WERI-Rb-1 (cell line): ENCODE results near the gene C1QTNF3.

Experiments
- DNase-seq: peaks from one replicate; pipeline ENCODE4 v3.0.0-alpha.2; 2020
- H3K27ac ChIP-seq: fragments of 250-450 bp; sonication (Bioruptor Pico); 2 replicates; pipeline ENCODE4 v1.5.1; 2020; ENCODE audit warnings: mild to moderate bottlenecking, moderate library complexity
- H3K27me3 ChIP-seq: fragments of 250-450 bp; sonication (Bioruptor Pico); 2 replicates; pipeline ENCODE4 v1.5.1; 2021; ENCODE audit warnings: mild to moderate bottlenecking, low read depth, moderate library complexity; ENCODE audit not compliant: insufficient read depth, severe bottlenecking
- H3K36me3 ChIP-seq: fragments of 250-450 bp; sonication (Bioruptor Pico); 2 replicates; pipeline ENCODE4 v1.5.1; 2020; ENCODE audit warnings: mild to moderate bottlenecking, moderate library complexity
- H3K4me3 ChIP-seq: 2 replicates; pipeline ENCODE4 v1.5.1; 2011; ENCODE audit warnings: low read depth, mild to moderate bottlenecking, control low read depth, low read length
- H3K9me3 ChIP-seq: fragments of 250-450 bp; sonication (Bioruptor Pico); 2 replicates; pipeline ENCODE4 v1.5.1; 2021; ENCODE audit warnings: mild to moderate bottlenecking, moderate library complexity; ENCODE audit not compliant: severe bottlenecking
- TF ChIP-seq, protein P1 (sequence below): IDR thresholded peaks from 2 replicates; pipeline ENCODE4 v1.5.1; 2011; ENCODE audit warnings: low read depth, mild to moderate bottlenecking, control low read depth, inconsistent platforms, low read length

The C1QTNF3 gene

DNA sequence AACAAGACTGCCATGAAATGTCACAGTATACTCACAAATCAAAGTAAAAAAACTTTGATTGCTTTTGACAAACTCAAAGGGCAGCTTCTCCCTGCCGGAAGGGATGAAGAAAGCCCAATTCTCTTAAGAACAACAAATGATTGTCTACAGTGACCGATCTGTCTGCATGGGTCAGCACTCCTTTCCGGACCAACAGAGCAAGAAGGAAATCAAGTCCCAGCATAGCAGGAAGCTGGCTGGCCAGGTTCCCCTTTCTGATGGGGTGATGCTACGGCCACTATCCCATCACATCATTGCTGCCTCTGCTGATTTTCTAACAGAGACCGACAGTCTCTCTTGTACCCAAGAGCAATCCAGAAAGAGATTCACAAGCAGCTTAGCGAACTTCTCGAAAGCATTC, 692 bp downstream of the C1QTNF3 start:
- H3K9me3 ChIP-seq: no peaks in the 10 kb centered on the region
- no peak overlapping the region for H3K4me3 ChIP-seq
- H3K27me3 ChIP-seq: no peaks in the 10 kb centered on the region
- H3K36me3 ChIP-seq: no peaks in the 10 kb centered on the region
- no peak for DNase-seq
- TF ChIP-seq, protein P1, sequence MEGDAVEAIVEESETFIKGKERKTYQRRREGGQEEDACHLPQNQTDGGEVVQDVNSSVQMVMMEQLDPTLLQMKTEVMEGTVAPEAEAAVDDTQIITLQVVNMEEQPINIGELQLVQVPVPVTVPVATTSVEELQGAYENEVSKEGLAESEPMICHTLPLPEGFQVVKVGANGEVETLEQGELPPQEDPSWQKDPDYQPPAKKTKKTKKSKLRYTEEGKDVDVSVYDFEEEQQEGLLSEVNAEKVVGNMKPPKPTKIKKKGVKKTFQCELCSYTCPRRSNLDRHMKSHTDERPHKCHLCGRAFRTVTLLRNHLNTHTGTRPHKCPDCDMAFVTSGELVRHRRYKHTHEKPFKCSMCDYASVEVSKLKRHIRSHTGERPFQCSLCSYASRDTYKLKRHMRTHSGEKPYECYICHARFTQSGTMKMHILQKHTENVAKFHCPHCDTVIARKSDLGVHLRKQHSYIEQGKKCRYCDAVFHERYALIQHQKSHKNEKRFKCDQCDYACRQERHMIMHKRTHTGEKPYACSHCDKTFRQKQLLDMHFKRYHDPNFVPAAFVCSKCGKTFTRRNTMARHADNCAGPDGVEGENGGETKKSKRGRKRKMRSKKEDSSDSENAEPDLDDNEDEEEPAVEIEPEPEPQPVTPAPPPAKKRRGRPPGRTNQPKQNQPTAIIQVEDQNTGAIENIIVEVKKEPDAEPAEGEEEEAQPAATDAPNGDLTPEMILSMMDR: no peak
- no peak overlapping the region for H3K27ac ChIP-seq

GRCh38 chr5:34041247-34041972, 1.6 kb downstream of the C1QTNF3 start:
- H3K27me3 ChIP-seq: no peaks in the 10 kb centered on the region
- H3K27ac ChIP-seq: no peak overlapping the region
- TF ChIP-seq, protein P1: no peak
- no peak overlapping the region for H3K4me3 ChIP-seq
- H3K36me3 ChIP-seq: no peaks in the 10 kb centered on the region
- no peaks in the 10 kb centered on the region for H3K9me3 ChIP-seq
- DNase-seq: no peak

- Histone ChIP-seq H3K4me3 (no peak overlapping the region), H3K9me3 (no peaks in the 10 kb centered on the region), H3K27me3 (no peaks in the 10 kb centered on the region), H3K36me3 (no peaks in the 10 kb centered on the region), H3K27ac (no peak overlapping the region)
- TF ChIP-seq, protein P1: no peak
- DNase-seq: no peak
These were observed 2.5 kb downstream of the C1QTNF3 start for GRCh38 chr5:34040472-34040871.

- DNase-seq: no peak
These were observed 3.4 kb downstream of the C1QTNF3 start for GRCh38 chr5:34039398-34040157.

DNA sequence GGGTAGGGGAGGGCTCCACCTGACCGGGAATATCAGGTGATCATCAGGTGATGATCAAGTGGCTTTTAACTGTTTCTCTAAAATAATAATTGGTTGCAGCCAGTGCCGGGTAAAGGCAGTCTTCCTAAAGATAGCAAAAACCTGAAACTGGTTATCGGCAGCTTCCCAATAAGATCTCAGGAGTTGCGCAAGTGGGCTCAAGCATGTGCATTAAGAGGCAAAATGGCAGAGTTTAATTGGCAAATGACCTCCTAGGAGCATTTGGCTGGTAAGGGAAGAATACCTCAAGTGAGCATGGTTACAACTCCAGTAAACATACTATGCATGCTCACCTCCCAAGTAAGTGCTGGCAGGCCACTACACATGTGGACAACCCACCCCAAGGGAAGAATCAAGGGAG, 4.2 kb downstream of the C1QTNF3 start:
- H3K4me3 ChIP-seq: no peak overlapping the region
- H3K27me3 ChIP-seq: no peaks in the 10 kb centered on the region
- no peak for DNase-seq
- H3K9me3 ChIP-seq: no peaks in the 10 kb centered on the region
- TF ChIP-seq, protein P1: no peak
- H3K36me3 ChIP-seq: no peaks in the 10 kb centered on the region
- H3K27ac ChIP-seq: no peak overlapping the region

More at GRCh38 chr5:34039398-34040157, 3.4 kb downstream of the C1QTNF3 start:
- Histone ChIP-seq H3K27me3 (no peaks in the 10 kb centered on the region), H3K27ac (no peak overlapping the region), H3K4me3 (no peak overlapping the region), H3K9me3 (no peaks in the 10 kb centered on the region), H3K36me3 (no peaks in the 10 kb centered on the region)
- TF ChIP-seq, protein P1: no peak
